CD14-positive monocyte (primary cell): ENCODE measurements around the gene THG1L. TPM values are rescaled to one million over a fixed set of nuclear protein-coding genes. Genes with fewer than 3 reads are reported as not detected.

Experiments used
- DNase-seq, 3 donors: peaks; one replicate each; pipeline ENCODE4 v3.0.0-alpha.2; 2011 to 2022
- H2AFZ ChIP-seq: 2 replicates; pipeline ENCODE4 v1.6.0; 2012; ENCODE audit warnings: mild to moderate bottlenecking, low read depth, low read length, inconsistent platforms; ENCODE audit not compliant: insufficient read depth, poor library complexity, severe bottlenecking
- H3K27ac ChIP-seq, 2 donors: 1 replicate in 1 of 2; 2 replicates in 1 of 2; pipeline ENCODE4 v1.5.1; 2012 to 2013; ENCODE audit warnings: low read length in 2 of 2, control low read depth in 1 of 2, inconsistent platforms in 1 of 2, low read depth in 1 of 2, mild to moderate bottlenecking in 1 of 2
- H3K27me3 ChIP-seq, 2 donors: one replicate each; pipeline versions ENCODE4 v1.6.0 to v1.6.1; 2011 to 2013; ENCODE audit warnings: low read length in 2 of 2; ENCODE audit not compliant: control insufficient read depth in 2 of 2, insufficient read depth in 2 of 2
- H3K36me3 ChIP-seq, 2 donors: replicated peaks in 1 of 2; 1 replicate in 1 of 2; 2 replicates in 1 of 2; pipeline versions ENCODE4 v1.5.1 to v1.6.1; 2012 to 2013; ENCODE audit warnings: low read length in 2 of 2, control low read depth in 1 of 2, inconsistent platforms in 1 of 2, mild to moderate bottlenecking in 1 of 2; ENCODE audit not compliant: insufficient read depth in 2 of 2, control insufficient read depth in 1 of 2
- H3K4me1 ChIP-seq, 2 donors: 1 replicate in 1 of 2; 2 replicates in 1 of 2; pipeline versions ENCODE4 v1.5.1 to v1.6.1; 2012 to 2013; ENCODE audit warnings: low read length in 2 of 2, control low read depth in 1 of 2, inconsistent platforms in 1 of 2, mild to moderate bottlenecking in 1 of 2, moderate library complexity in 1 of 2; ENCODE audit not compliant: insufficient read depth in 2 of 2, control insufficient read depth in 1 of 2
- H3K4me2 ChIP-seq: replicated peaks from 2 replicates; pipeline ENCODE3; 2012; ENCODE audit warnings: low read length, moderate library complexity, mild to moderate bottlenecking; ENCODE audit not compliant: poor library complexity, severe bottlenecking; ENCODE audit errors: extremely low read depth
- H3K4me3 ChIP-seq, 3 experiments: fragments of 200-600 bp in 1 of 3; sonication (generic) in 1 of 3; replicated peaks in 1 of 3; 1 replicate in 2 of 3; 2 replicates in 1 of 3; pipeline ENCODE4 v1.5.1; 2011 to 2013; ENCODE audit warnings: low read length in 3 of 3, mild to moderate bottlenecking in 3 of 3, control low read depth in 2 of 3, low read depth in 2 of 3, inconsistent platforms in 1 of 3, moderate library complexity in 1 of 3
- H3K79me2 ChIP-seq: 2 replicates; pipeline ENCODE4 v1.6.0; 2012; ENCODE audit warnings: mild to moderate bottlenecking, control low read depth, inconsistent platforms, low read length, moderate library complexity; ENCODE audit not compliant: insufficient read depth
- H3K9ac ChIP-seq: 2 replicates; pipeline ENCODE4 v1.6.0; 2017; ENCODE audit warnings: low read length, mild to moderate bottlenecking; ENCODE audit not compliant: insufficient read depth, poor library complexity, severe bottlenecking
- H3K9me3 ChIP-seq, 2 donors: replicated peaks in 1 of 2; 1 replicate in 1 of 2; 2 replicates in 1 of 2; pipeline versions ENCODE4 v1.5.1 to v1.6.1; 2012 to 2013; ENCODE audit warnings: low read length in 2 of 2, control low read depth in 1 of 2; ENCODE audit not compliant: control insufficient read depth in 1 of 2, insufficient read depth in 1 of 2
- H4K20me1 ChIP-seq: 2 replicates; pipeline ENCODE4 v1.6.0; 2012; ENCODE audit warnings: mild to moderate bottlenecking, low read length, control low read depth, moderate library complexity; ENCODE audit not compliant: insufficient read depth
- H3K27ac Mint-ChIP-seq, 7 donors: one replicate each; pipeline ENCODE4 v1.8.0; 2020; ENCODE audit warnings: mild to moderate bottlenecking in 7 of 7, mixed read lengths in 7 of 7, moderate library complexity in 6 of 7, inconsistent platforms in 2 of 7
- H3K27me3 Mint-ChIP-seq, 3 donors: one replicate each; pipeline ENCODE4 v1.8.0; 2021 to 2022; ENCODE audit warnings: low read depth in 3 of 3, mild to moderate bottlenecking in 3 of 3, mixed read lengths in 3 of 3, moderate library complexity in 3 of 3, inconsistent platforms in 1 of 3
- H3K36me3 Mint-ChIP-seq, 2 donors: one replicate each; pipeline ENCODE4 v1.8.0; 2020; ENCODE audit warnings: mixed read lengths in 2 of 2, inconsistent platforms in 1 of 2, mild to moderate bottlenecking in 1 of 2
- H3K4me1 Mint-ChIP-seq: one replicate; pipeline ENCODE4 v1.8.0; 2020; ENCODE audit warnings: mild to moderate bottlenecking, mixed read lengths
- H3K4me3 Mint-ChIP-seq, 2 donors: one replicate each; pipeline ENCODE4 v1.8.0; 2020; ENCODE audit warnings: mild to moderate bottlenecking in 2 of 2, mixed read lengths in 2 of 2, moderate library complexity in 1 of 2
- H3K9me3 Mint-ChIP-seq, 7 donors: one replicate each; pipeline ENCODE4 v1.8.0; 2020 to 2022; ENCODE audit warnings: mixed read lengths in 7 of 7, mild to moderate bottlenecking in 6 of 7, moderate library complexity in 6 of 7, inconsistent platforms in 2 of 7
- WGBS: methylation state at CpG from one replicate; pipeline ENCODE4 v1.1.5; 2013; ENCODE audit warnings: missing lambda C conversion rate; ENCODE audit not compliant: insufficient coverage; 5-methylcytosine and 5-hydroxymethylcytosine counted together
- intact Hi-C, 2 donors: fragments of 100-400 bp; cut with micrococcal nuclease; formaldehyde crosslinking; loops; one replicate each; pipeline versions ENCODE4 v1.15.0 to v1.15.1; 2023
- polyA plus RNA-seq, 3 donors: library from polyadenylated mRNA; depleted of rRNA in 1 of 3; unstranded in 2 of 3; stranded (reverse) in 1 of 3; fragments of 300-500 nt in 2 of 3; fragments of >200 nt in 1 of 3; fragmentation: Illumina TruSeq in 2 of 3; gene quantifications; 1 replicate in 2 of 3; 2 replicates in 1 of 3; pipeline ENCODE4 v1.2.3, GENCODE V29; 2012 to 2021
- TF ChIP-seq, protein P1 (sequence below): fragments of 200-600 bp; IDR thresholded peaks from one replicate; pipeline ENCODE4 v1.8.0; 2022; ENCODE audit warnings: antibody characterized with exemption, mild to moderate bottlenecking

Gene THG1L
- polyA plus RNA-seq, 3 donors, result 7.6 to 12.2 (median 7.6) TPM

DNA sequence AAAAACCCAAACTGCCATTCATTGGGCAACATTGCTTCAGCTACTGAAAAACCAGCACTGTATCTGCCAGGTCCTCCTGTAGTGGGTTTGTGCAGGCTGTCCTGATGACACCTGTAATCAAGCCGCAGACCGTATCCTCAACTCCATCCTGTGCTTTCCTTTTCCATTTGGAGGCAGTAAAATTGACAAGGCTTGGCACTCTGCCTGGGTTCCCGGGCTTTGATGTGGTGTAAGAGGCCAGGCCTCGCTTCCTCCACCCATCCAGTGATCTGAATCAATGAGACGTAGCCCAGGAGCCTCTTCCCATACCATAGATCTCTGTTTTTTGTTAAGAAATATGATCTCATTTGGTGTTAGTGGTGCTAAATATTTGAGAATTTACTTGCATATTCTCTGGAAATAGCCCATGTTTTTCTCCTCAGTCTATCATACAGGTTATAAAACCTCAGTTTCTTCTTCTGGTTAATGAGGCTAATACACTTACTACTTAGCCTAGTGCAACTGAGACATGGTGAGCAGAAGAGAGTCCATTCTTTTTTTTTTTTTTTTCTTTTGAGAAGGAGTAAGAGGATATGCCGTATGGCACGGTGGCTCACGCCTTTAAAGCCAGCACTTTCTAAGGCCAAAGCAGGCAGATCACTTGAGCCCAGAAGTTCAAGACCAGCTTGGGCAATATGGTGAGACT is 47.0 kb downstream of the THG1L start:
- Histone ChIP-seq H3K79me2 (no peaks in the 10 kb centered on the region), H3K9me3 (no peaks in the 10 kb centered on the region), H3K9ac (no peak overlapping the region), H3K36me3 (peaks cover 0 to 3% of the 10 kb centered on the region in 2 donors), H3K27me3 (no peaks in the 10 kb centered on the region), H2AFZ (no peak overlapping the region), H3K4me1 (no peaks in the 10 kb centered on the region), H3K27ac (no peak overlapping the region), H3K4me3 (no peak overlapping the region), H4K20me1 (no peaks in the 10 kb centered on the region), H3K4me2 (no peak overlapping the region)
- H3K27ac Mint-ChIP-seq, result no peak overlapping the region
- peaks cover 0 to 1% (median 0%) of the 10 kb centered on the region in 3 donors for H3K27me3 Mint-ChIP-seq
- TF ChIP-seq, protein P1, sequence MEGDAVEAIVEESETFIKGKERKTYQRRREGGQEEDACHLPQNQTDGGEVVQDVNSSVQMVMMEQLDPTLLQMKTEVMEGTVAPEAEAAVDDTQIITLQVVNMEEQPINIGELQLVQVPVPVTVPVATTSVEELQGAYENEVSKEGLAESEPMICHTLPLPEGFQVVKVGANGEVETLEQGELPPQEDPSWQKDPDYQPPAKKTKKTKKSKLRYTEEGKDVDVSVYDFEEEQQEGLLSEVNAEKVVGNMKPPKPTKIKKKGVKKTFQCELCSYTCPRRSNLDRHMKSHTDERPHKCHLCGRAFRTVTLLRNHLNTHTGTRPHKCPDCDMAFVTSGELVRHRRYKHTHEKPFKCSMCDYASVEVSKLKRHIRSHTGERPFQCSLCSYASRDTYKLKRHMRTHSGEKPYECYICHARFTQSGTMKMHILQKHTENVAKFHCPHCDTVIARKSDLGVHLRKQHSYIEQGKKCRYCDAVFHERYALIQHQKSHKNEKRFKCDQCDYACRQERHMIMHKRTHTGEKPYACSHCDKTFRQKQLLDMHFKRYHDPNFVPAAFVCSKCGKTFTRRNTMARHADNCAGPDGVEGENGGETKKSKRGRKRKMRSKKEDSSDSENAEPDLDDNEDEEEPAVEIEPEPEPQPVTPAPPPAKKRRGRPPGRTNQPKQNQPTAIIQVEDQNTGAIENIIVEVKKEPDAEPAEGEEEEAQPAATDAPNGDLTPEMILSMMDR, result no peak
- WGBS, result no CpG with 5 or more reads among the region's 8 CpGs
- H3K36me3 Mint-ChIP-seq, result no peaks in the 10 kb centered on the region
- intact Hi-C loops, result no loop called here
- no peaks in the 10 kb centered on the region for H3K9me3 Mint-ChIP-seq
- no peak for DNase-seq
- no peaks in the 10 kb centered on the region for H3K4me1 Mint-ChIP-seq
- H3K4me3 Mint-ChIP-seq, result no peak overlapping the region

DNA sequence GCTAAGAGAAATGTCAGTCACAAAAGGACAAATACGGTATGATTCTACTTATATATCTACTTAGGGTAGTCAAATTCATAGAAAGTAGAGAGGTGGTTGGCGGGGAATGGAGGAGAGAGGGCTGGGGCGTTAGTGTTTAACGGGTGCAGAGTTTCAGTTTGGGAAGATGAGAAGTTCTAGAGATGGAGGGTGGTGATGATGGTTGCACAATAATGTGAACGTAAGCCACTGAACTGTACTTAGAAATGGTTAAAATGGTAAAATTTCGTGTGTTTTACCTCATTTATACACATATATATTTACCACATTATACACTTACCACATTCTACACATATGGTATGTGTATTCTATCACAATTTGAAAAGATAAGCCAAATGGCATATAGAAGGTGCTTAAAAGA is 48.0 kb downstream of the THG1L start:
- Histone ChIP-seq H3K9me3 (no peaks in the 10 kb centered on the region), H3K27me3 (no peaks in the 10 kb centered on the region), H3K79me2 (no peaks in the 10 kb centered on the region), H3K4me1 (no peaks in the 10 kb centered on the region), H3K4me2 (no peak overlapping the region), H4K20me1 (no peaks in the 10 kb centered on the region), H3K27ac (no peak overlapping the region), H3K9ac (no peak overlapping the region), H2AFZ (no peak overlapping the region), H3K36me3 (peaks cover under 1 to 12% of the 10 kb centered on the region in 2 donors), H3K4me3 (no peak overlapping the region)
- Mint-ChIP-seq H3K9me3 (no peaks in the 10 kb centered on the region), H3K27ac (no peak overlapping the region), H3K4me3 (no peak overlapping the region), H3K27me3 (no peaks in the 10 kb centered on the region), H3K36me3 (peaks cover 3 to 4% of the 10 kb centered on the region in 2 donors), H3K4me1 (no peaks in the 10 kb centered on the region)
- WGBS, result 80% methylated on average over 2 of the region's 6 CpGs
- TF ChIP-seq, protein P1, result no peak
- intact Hi-C loops, result no loop called here
- DNase-seq, result no peak
